Measurements from ENCODE around the gene ARHGEF25.

GRCh38 chr12:57605811-57606311 lies 5.4 kb upstream of the ARHGEF25 start:
- no peak for TF ChIP-seq ZNF48 (tag by site-specific recombination; IDR thresholded peaks at IDR 0.05)
- no peak for TF ChIP-seq CTCF (tag by site-specific recombination; IDR thresholded peaks at IDR 0.05)

Measured in HEK293 (cell line).